GM13977 (cell line): ENCODE measurements around the gene TMEM255A.

Experiments used
- DNase-seq: peaks from one replicate; pipeline ENCODE4 v3.0.0; 2012; ENCODE audit warnings: low spot score
- CTCF ChIP-seq: IDR thresholded peaks from 2 replicates; pipeline ENCODE4 v1.5.1; 2012; ENCODE audit warnings: mild to moderate bottlenecking, control low read depth; ENCODE audit not compliant: insufficient read depth; ENCODE audit errors: extremely low read depth, missing control alignments
- in situ Hi-C: fragments of 300-500 bp; cut with MboI; formaldehyde crosslinking; loops from one replicate; pipeline ENCODE4 v1.12.0; 2022; ENCODE audit warnings: low sequenced_read_pairs, low pct_unique_long_range_greater_than_20kb, mixed read lengths, inconsistent platforms; ENCODE audit not compliant: unreplicated experiment

Gene TMEM255A

GRCh38 chrX:120290107-120290506, 21.2 kb downstream of the TMEM255A start:
- TF ChIP-seq CTCF: no peak
- DNase-seq: no peak
- in situ Hi-C loops: no loop called here

- in situ Hi-C loops: no loop called here
- DNase-seq: no peak
- TF ChIP-seq CTCF: no peak
Measured at GRCh38 chrX:120287513-120288112, 23.6 kb downstream of the TMEM255A start.

- TF ChIP-seq CTCF: no peak
- in situ Hi-C loops: no loop called here
- no peak for DNase-seq
Measured at GRCh38 chrX:120286733-120287512, 24.3 kb downstream of the TMEM255A start.

- no peak for DNase-seq
- in situ Hi-C loops: no loop called here
- no peak for TF ChIP-seq CTCF
Measured at GRCh38 chrX:120282697-120283096, 28.6 kb downstream of the TMEM255A start.

GRCh38 chrX:120281761-120282160, 29.5 kb downstream of the TMEM255A start:
- in situ Hi-C loops: no loop called here
- TF ChIP-seq CTCF: no peak
- no peak for DNase-seq

- in situ Hi-C loops: no loop called here
- no peak for TF ChIP-seq CTCF
- no peak for DNase-seq
Measured at GRCh38 chrX:120281021-120281624, 30.1 kb downstream of the TMEM255A start.
